ENCODE results near the gene CCDC33.

The CCDC33 gene

DNA sequence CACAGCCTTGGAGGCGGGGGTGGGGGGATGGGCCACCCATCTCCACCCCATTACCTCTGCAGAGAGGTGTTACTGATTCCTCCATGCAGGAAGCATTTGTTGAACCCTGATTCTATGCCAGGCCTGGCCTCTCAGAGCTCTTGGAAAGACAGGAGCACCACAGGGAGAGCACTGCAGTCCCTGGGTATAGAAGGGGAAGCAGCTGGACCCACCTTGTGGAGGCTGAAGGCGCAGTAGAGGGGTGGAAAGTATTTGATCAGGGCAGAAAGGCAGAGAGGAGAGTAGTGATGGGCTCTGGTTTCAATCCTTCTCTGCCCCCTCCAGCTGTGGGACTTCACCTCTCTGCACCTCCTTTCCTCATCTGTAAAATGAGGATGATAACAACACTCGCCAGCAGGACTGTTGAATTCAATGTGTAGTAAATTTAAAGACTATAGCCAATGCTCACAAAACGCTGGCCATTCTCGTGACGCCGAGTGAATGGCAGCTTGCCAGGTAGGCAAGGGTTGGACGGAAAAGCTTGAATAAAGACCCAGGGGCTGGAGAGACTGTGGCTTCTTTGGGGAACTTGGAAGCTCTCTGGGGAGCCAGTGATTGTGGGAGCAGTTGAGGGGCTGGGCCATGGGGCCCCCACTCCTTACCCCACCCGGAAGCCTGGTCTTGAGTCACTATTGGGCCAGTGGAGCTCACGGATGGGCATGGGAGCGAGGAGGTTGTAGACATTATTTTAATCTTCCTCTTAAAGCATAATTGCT is 8.0 kb upstream of the CCDC33 start (continued):
- TF ChIP-seq, protein P1, sequence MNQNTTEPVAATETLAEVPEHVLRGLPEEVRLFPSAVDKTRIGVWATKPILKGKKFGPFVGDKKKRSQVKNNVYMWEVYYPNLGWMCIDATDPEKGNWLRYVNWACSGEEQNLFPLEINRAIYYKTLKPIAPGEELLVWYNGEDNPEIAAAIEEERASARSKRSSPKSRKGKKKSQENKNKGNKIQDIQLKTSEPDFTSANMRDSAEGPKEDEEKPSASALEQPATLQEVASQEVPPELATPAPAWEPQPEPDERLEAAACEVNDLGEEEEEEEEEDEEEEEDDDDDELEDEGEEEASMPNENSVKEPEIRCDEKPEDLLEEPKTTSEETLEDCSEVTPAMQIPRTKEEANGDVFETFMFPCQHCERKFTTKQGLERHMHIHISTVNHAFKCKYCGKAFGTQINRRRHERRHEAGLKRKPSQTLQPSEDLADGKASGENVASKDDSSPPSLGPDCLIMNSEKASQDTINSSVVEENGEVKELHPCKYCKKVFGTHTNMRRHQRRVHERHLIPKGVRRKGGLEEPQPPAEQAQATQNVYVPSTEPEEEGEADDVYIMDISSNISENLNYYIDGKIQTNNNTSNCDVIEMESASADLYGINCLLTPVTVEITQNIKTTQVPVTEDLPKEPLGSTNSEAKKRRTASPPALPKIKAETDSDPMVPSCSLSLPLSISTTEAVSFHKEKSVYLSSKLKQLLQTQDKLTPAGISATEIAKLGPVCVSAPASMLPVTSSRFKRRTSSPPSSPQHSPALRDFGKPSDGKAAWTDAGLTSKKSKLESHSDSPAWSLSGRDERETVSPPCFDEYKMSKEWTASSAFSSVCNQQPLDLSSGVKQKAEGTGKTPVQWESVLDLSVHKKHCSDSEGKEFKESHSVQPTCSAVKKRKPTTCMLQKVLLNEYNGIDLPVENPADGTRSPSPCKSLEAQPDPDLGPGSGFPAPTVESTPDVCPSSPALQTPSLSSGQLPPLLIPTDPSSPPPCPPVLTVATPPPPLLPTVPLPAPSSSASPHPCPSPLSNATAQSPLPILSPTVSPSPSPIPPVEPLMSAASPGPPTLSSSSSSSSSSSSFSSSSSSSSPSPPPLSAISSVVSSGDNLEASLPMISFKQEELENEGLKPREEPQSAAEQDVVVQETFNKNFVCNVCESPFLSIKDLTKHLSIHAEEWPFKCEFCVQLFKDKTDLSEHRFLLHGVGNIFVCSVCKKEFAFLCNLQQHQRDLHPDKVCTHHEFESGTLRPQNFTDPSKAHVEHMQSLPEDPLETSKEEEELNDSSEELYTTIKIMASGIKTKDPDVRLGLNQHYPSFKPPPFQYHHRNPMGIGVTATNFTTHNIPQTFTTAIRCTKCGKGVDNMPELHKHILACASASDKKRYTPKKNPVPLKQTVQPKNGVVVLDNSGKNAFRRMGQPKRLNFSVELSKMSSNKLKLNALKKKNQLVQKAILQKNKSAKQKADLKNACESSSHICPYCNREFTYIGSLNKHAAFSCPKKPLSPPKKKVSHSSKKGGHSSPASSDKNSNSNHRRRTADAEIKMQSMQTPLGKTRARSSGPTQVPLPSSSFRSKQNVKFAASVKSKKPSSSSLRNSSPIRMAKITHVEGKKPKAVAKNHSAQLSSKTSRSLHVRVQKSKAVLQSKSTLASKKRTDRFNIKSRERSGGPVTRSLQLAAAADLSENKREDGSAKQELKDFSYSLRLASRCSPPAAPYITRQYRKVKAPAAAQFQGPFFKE (tag by site-specific recombination; IDR thresholded peaks at IDR 0.05; ENCODE audit: borderline replicate concordance) = no peak
- TF ChIP-seq SP3 (tag by site-specific recombination; IDR thresholded peaks at IDR 0.05) (no peak), SP2 (tag by site-specific recombination; IDR thresholded peaks at IDR 0.05) (no peak), ZNF501 (tag by site-specific recombination; IDR thresholded peaks at IDR 0.05) (0 out of 2 replicates have a peak, but pooled peaks have one; percentile 16), ZNF76 (tag by site-specific recombination; IDR thresholded peaks at IDR 0.05; ENCODE audit: borderline replicate concordance, low read depth) (no peak), ZNF555 (tag by site-specific recombination; conservative IDR thresholded peaks at IDR 0.05) (no peak), ZNF155 (tag by site-specific recombination; IDR thresholded peaks at IDR 0.05) (no peak), ZNF26 (tag by site-specific recombination; IDR thresholded peaks at IDR 0.05) (no peak), ZNF239 (tag by site-specific recombination; IDR thresholded peaks at IDR 0.05) (no peak), ZNF174 (tag by site-specific recombination; IDR thresholded peaks at IDR 0.05) (no peak), GLIS2 (tag by site-specific recombination; IDR thresholded peaks at IDR 0.05) (peak; percentile 80; the same call in 1 of the 2 replicates), SP7 (tag by site-specific recombination; IDR thresholded peaks at IDR 0.05) (no peak; the same call in 1 of the 2 replicates), ZXDB (tag by site-specific recombination; IDR thresholded peaks at IDR 0.05) (peak; percentile 93), ZFP69B (tag by site-specific recombination; IDR thresholded peaks at IDR 0.05) (0 out of 2 replicates have a peak, but pooled peaks have one; percentile 13), ZNF571 (tag by site-specific recombination; IDR thresholded peaks at IDR 0.05) (no peak), ZNF670 (tag by site-specific recombination; IDR thresholded peaks at IDR 0.05; ENCODE audit: low read depth) (no peak), ZNF549 (tag by site-specific recombination; IDR thresholded peaks at IDR 0.05) (no peak), ZNF335 (tag by site-specific recombination; conservative IDR thresholded peaks at IDR 0.05) (no peak), HOXA7 (CRISPR knock-in tag; IDR thresholded peaks at IDR 0.05; ENCODE audit: borderline replicate concordance) (no peak)
- TF ChIP-seq, protein P2, sequence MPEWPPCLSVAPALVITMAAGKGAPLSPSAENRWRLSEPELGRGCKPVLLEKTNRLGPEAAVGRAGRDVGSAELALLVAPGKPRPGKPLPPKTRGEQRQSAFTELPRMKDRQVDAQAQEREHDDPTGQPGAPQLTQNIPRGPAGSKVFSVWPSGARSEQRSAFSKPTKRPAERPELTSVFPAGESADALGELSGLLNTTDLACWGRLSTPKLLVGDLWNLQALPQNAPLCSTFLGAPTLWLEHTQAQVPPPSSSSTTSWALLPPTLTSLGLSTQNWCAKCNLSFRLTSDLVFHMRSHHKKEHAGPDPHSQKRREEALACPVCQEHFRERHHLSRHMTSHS (tag by site-specific recombination; IDR thresholded peaks at IDR 0.05) = no peak
- TF ChIP-seq, protein P3, sequence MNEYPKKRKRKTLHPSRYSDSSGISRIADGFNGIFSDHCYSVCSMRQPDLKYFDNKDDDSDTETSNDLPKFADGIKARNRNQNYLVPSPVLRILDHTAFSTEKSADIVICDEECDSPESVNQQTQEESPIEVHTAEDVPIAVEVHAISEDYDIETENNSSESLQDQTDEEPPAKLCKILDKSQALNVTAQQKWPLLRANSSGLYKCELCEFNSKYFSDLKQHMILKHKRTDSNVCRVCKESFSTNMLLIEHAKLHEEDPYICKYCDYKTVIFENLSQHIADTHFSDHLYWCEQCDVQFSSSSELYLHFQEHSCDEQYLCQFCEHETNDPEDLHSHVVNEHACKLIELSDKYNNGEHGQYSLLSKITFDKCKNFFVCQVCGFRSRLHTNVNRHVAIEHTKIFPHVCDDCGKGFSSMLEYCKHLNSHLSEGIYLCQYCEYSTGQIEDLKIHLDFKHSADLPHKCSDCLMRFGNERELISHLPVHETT (tag by site-specific recombination; IDR thresholded peaks at IDR 0.05) = no peak
- TF ChIP-seq, protein P4, sequence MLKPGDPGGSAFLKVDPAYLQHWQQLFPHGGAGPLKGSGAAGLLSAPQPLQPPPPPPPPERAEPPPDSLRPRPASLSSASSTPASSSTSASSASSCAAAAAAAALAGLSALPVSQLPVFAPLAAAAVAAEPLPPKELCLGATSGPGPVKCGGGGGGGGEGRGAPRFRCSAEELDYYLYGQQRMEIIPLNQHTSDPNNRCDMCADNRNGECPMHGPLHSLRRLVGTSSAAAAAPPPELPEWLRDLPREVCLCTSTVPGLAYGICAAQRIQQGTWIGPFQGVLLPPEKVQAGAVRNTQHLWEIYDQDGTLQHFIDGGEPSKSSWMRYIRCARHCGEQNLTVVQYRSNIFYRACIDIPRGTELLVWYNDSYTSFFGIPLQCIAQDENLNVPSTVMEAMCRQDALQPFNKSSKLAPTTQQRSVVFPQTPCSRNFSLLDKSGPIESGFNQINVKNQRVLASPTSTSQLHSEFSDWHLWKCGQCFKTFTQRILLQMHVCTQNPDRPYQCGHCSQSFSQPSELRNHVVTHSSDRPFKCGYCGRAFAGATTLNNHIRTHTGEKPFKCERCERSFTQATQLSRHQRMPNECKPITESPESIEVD (tag by site-specific recombination; IDR thresholded peaks at IDR 0.05) = no peak
- TF ChIP-seq, protein P5, sequence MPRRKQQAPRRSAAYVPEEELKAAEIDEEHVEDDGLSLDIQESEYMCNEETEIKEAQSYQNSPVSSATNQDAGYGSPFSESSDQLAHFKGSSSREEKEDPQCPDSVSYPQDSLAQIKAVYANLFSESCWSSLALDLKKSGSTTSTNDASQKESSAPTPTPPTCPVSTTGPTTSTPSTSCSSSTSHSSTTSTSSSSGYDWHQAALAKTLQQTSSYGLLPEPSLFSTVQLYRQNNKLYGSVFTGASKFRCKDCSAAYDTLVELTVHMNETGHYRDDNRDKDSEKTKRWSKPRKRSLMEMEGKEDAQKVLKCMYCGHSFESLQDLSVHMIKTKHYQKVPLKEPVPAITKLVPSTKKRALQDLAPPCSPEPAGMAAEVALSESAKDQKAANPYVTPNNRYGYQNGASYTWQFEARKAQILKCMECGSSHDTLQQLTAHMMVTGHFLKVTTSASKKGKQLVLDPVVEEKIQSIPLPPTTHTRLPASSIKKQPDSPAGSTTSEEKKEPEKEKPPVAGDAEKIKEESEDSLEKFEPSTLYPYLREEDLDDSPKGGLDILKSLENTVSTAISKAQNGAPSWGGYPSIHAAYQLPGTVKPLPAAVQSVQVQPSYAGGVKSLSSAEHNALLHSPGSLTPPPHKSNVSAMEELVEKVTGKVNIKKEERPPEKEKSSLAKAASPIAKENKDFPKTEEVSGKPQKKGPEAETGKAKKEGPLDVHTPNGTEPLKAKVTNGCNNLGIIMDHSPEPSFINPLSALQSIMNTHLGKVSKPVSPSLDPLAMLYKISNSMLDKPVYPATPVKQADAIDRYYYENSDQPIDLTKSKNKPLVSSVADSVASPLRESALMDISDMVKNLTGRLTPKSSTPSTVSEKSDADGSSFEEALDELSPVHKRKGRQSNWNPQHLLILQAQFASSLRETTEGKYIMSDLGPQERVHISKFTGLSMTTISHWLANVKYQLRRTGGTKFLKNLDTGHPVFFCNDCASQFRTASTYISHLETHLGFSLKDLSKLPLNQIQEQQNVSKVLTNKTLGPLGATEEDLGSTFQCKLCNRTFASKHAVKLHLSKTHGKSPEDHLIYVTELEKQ (tag by site-specific recombination; IDR thresholded peaks at IDR 0.05; ENCODE audit: borderline replicate concordance) = no peak
